H9 (cell line): ENCODE results near the gene WDR17. TPM values are rescaled to one million over a fixed set of nuclear protein-coding genes. Genes with fewer than 3 reads are reported as not detected.

Experiments used
- DNase-seq: peaks from one replicate; pipeline ENCODE4 v3.0.0-alpha.2; 2017
- H2AFZ ChIP-seq: one replicate; pipeline ENCODE4 v1.6.1; 2013; ENCODE audit warnings: mild to moderate bottlenecking, low read length, control low read depth, moderate library complexity
- H2AK5ac ChIP-seq: 2 replicates; pipeline ENCODE4 v1.6.1; 2013; ENCODE audit warnings: low read length, control low read depth, mixed read lengths; ENCODE audit not compliant: insufficient read length
- H2BK120ac ChIP-seq: one replicate; pipeline ENCODE4 v1.6.1; 2013; ENCODE audit warnings: low read depth, mild to moderate bottlenecking, low read length, control low read depth, inconsistent platforms; ENCODE audit not compliant: poor library complexity, severe bottlenecking
- H2BK12ac ChIP-seq: 2 replicates; pipeline ENCODE4 v1.6.1; 2013; ENCODE audit warnings: low read length, control low read depth, mixed read lengths, low read depth; ENCODE audit not compliant: insufficient read length
- H2BK15ac ChIP-seq: 2 replicates; pipeline ENCODE4 v1.6.1; 2013; ENCODE audit warnings: low read depth, low read length, control low read depth
- H2BK20ac ChIP-seq: one replicate; pipeline ENCODE4 v1.6.1; 2013; ENCODE audit warnings: low read depth, mild to moderate bottlenecking, low read length, control low read depth, inconsistent platforms; ENCODE audit not compliant: poor library complexity, severe bottlenecking
- H2BK5ac ChIP-seq: 2 replicates; pipeline ENCODE4 v1.6.1; 2013; ENCODE audit warnings: low read length, control low read depth, mixed read lengths; ENCODE audit not compliant: insufficient read length
- H3K14ac ChIP-seq: 2 replicates; pipeline ENCODE4 v1.6.1; 2013; ENCODE audit warnings: low read length, control low read depth; ENCODE audit not compliant: insufficient read depth
- H3K18ac ChIP-seq: 2 replicates; pipeline ENCODE4 v1.6.1; 2013; ENCODE audit warnings: low read depth, mild to moderate bottlenecking, mixed read lengths, low read length, control low read depth; ENCODE audit not compliant: insufficient read length
- H3K23ac ChIP-seq: 2 replicates; pipeline ENCODE4 v1.6.1; 2013; ENCODE audit warnings: low read length, control low read depth, mixed read lengths, low read depth; ENCODE audit not compliant: insufficient read length
- H3K23me2 ChIP-seq: 2 replicates; pipeline ENCODE4 v1.6.1; 2013; ENCODE audit warnings: low read depth, mild to moderate bottlenecking, mixed read lengths, low read length, control low read depth; ENCODE audit not compliant: insufficient read length, poor library complexity, severe bottlenecking
- H3K27ac ChIP-seq: 2 replicates; pipeline ENCODE4 v1.5.1; 2013; ENCODE audit warnings: low read length, control low read depth, mixed read lengths, low read depth; ENCODE audit not compliant: insufficient read length
- H3K27me3 ChIP-seq: 2 replicates; pipeline ENCODE4 v1.6.1; 2013; ENCODE audit warnings: low read length, control low read depth, inconsistent platforms; ENCODE audit not compliant: insufficient read depth
- H3K4ac ChIP-seq: 2 replicates; pipeline ENCODE4 v1.6.1; 2013; ENCODE audit warnings: low read depth, mild to moderate bottlenecking, control low read depth, inconsistent platforms, low read length, moderate library complexity
- H3K4me1 ChIP-seq: 2 replicates; pipeline ENCODE4 v1.6.1; 2013; ENCODE audit warnings: low read length, control low read depth, inconsistent platforms; ENCODE audit not compliant: insufficient read depth
- H3K4me2 ChIP-seq: 2 replicates; pipeline ENCODE4 v1.6.1; 2013; ENCODE audit warnings: low read length, control low read depth, mixed read lengths; ENCODE audit not compliant: insufficient read length, insufficient read depth
- H3K56ac ChIP-seq: 2 replicates; pipeline ENCODE4 v1.6.1; 2013; ENCODE audit warnings: low read depth, mild to moderate bottlenecking, mixed read lengths, low read length, control low read depth; ENCODE audit not compliant: insufficient read length
- H3K79me1 ChIP-seq: 2 replicates; pipeline ENCODE4 v1.6.1; 2013; ENCODE audit warnings: low read depth, mild to moderate bottlenecking, moderate library complexity, low read length, control low read depth, inconsistent platforms; ENCODE audit not compliant: insufficient read depth, poor library complexity, severe bottlenecking
- H3K79me2 ChIP-seq: 2 replicates; pipeline ENCODE4 v1.6.1; 2013; ENCODE audit warnings: low read length, control low read depth, inconsistent platforms; ENCODE audit not compliant: insufficient read depth
- H3K9ac ChIP-seq: 2 replicates; pipeline ENCODE4 v1.6.1; 2013; ENCODE audit warnings: low read length, control low read depth, mixed read lengths; ENCODE audit not compliant: insufficient read length; ENCODE audit errors: extremely low read depth
- H3K9me3 ChIP-seq: one replicate; pipeline ENCODE4 v1.6.1; 2013; ENCODE audit warnings: low read depth, low read length, inconsistent platforms; ENCODE audit not compliant: control insufficient read depth
- H3T11ph ChIP-seq: one replicate; pipeline ENCODE4 v1.6.1; 2013; ENCODE audit warnings: mild to moderate bottlenecking, low read length, control low read depth, inconsistent platforms
- H4K20me1 ChIP-seq: one replicate; pipeline ENCODE4 v1.6.1; 2013; ENCODE audit not compliant: control insufficient read depth, insufficient read length, insufficient read depth
- H4K5ac ChIP-seq: 2 replicates; pipeline ENCODE4 v1.6.1; 2013; ENCODE audit warnings: low read depth, mild to moderate bottlenecking, mixed read lengths, low read length, control low read depth; ENCODE audit not compliant: insufficient read length
- H4K8ac ChIP-seq: replicated peaks from 2 replicates; pipeline ENCODE4 v1.6.1; 2013; ENCODE audit warnings: low read length, control low read depth, mixed read lengths, low read depth; ENCODE audit not compliant: insufficient read length
- H4K91ac ChIP-seq: 2 replicates; pipeline ENCODE4 v1.6.1; 2013; ENCODE audit warnings: low read depth, mild to moderate bottlenecking, moderate library complexity, mixed read lengths, low read length, control low read depth; ENCODE audit not compliant: insufficient read length
- H3K27ac Mint-ChIP-seq, 3 experiments: 2 replicates in 2 of 3; 3 replicates in 1 of 3; pipeline ENCODE4 v1.8.0; 2020 to 2021; ENCODE audit warnings: mixed read lengths in 3 of 3, mild to moderate bottlenecking in 1 of 3, moderate library complexity in 1 of 3
- H3K27me3 Mint-ChIP-seq: 2 replicates; pipeline ENCODE4 v1.8.0; 2021; ENCODE audit warnings: low read depth, mild to moderate bottlenecking, moderate library complexity, mixed read lengths
- H3K36me3 Mint-ChIP-seq, 3 experiments: 2 replicates in 2 of 3; 3 replicates in 1 of 3; pipeline ENCODE4 v1.8.0; 2020 to 2021; ENCODE audit warnings: low read depth in 3 of 3, mixed read lengths in 3 of 3; ENCODE audit not compliant: insufficient read depth in 1 of 3
- H3K4me1 Mint-ChIP-seq, 2 experiments: 2 replicates each; pipeline ENCODE4 v1.8.0; 2020; ENCODE audit warnings: mixed read lengths in 2 of 2
- H3K4me3 Mint-ChIP-seq, 2 experiments: 2 replicates in 1 of 2; 3 replicates in 1 of 2; pipeline ENCODE4 v1.8.0; 2020 to 2021; ENCODE audit warnings: mild to moderate bottlenecking in 2 of 2, mixed read lengths in 2 of 2, moderate library complexity in 1 of 2
- H3K9me3 Mint-ChIP-seq, 2 experiments: 2 replicates in 1 of 2; 3 replicates in 1 of 2; pipeline ENCODE4 v1.8.0; 2020; ENCODE audit warnings: mild to moderate bottlenecking in 2 of 2, mixed read lengths in 2 of 2, moderate library complexity in 1 of 2
- WGBS: extraction: QIAGEN DNeasy Blood & Tissue Kit; methylation state at CpG from one replicate; pipeline ENCODE4 v1.1.7; 2013; ENCODE audit warnings: missing lambda C conversion rate, low lambda C conversion rate, mixed read lengths; ENCODE audit not compliant: insufficient read length; ENCODE audit errors: extremely low coverage; 5-methylcytosine and 5-hydroxymethylcytosine counted together
- total RNA-seq: library from RNA; stranded (reverse); gene quantifications from 2 replicates; pipeline ENCODE4 v1.2.1, GENCODE V29; 2021
- TF ChIP-seq, protein P1 (sequence below): fragments of 200-600 bp; sonication (generic); conservative IDR thresholded peaks from 3 replicates; pipeline ENCODE4 v1.8.0; 2021; ENCODE audit warnings: antibody characterized with exemption, mild to moderate bottlenecking

Gene WDR17
- total RNA-seq, 1 experiment from 2014 or later, result 2.6 TPM

DNA sequence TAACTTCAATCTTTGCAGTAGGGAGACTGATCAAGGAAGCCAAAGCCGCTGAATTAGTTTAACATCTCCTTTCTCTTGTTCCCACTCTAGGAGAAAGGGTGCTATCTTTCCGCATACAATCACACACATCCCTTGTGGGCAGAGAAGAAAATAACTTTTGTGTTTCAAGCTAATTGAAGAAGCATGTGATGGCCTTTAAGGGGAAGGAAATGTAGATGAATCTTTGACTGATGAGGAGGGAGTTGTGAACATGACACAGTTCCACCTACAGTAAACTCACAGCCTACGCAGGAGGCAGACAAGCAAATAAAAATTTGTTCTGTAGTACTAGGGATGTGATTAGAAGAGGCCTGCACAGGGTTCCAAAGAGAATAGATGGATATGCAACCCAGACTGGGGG lies 144.5 kb downstream of the WDR17 start:
- peaks cover 0 to 7% of the 10 kb centered on the region in 2 experiments; a peak in 3 of 5 replicates for H3K9me3 Mint-ChIP-seq
- no peak overlapping the region for H3K18ac ChIP-seq
- no peaks in the 10 kb centered on the region for H3K79me2 ChIP-seq

More for the DNA sequence above, 144.5 kb downstream of the WDR17 start:
- H3K4me1 Mint-ChIP-seq, result peaks cover 16 to 17% of the 10 kb centered on the region in 2 experiments
- no peak overlapping the region for H3K4ac ChIP-seq
- no peak overlapping the region for H2AK5ac ChIP-seq
- H2BK20ac ChIP-seq, result no peak overlapping the region
- no peak overlapping the region for H3K4me2 ChIP-seq
- no peaks in the 10 kb centered on the region for H3K23me2 ChIP-seq
- no peak overlapping the region for H3K4me3 Mint-ChIP-seq
- no CpG with 5 or more reads among the region's 3 CpGs for WGBS
- H2BK15ac ChIP-seq, result no peak overlapping the region
- no peak for DNase-seq
- H3K27me3 Mint-ChIP-seq, result no peaks in the 10 kb centered on the region
- no peaks in the 10 kb centered on the region for H3K9me3 ChIP-seq
- H3K56ac ChIP-seq, result no peak overlapping the region
- H2BK5ac ChIP-seq, result no peak overlapping the region
- H2AFZ ChIP-seq, result no peak overlapping the region
- H3K27ac Mint-ChIP-seq, result no peak overlapping the region
- no peak overlapping the region for H3T11ph ChIP-seq
- peaks cover 0 to 5% (median 0%) of the 10 kb centered on the region in 3 experiments; a peak in 2 of 7 replicates for H3K36me3 Mint-ChIP-seq
- H4K20me1 ChIP-seq, result no peaks in the 10 kb centered on the region
- no peaks in the 10 kb centered on the region for H3K79me1 ChIP-seq
- no peaks in the 10 kb centered on the region for H3K4me1 ChIP-seq
- H3K14ac ChIP-seq, result no peak overlapping the region
- H2BK12ac ChIP-seq, result no peak overlapping the region
- H4K91ac ChIP-seq, result no peak overlapping the region
- H2BK120ac ChIP-seq, result no peak overlapping the region
- H4K8ac ChIP-seq, result no peak overlapping the region
- H3K23ac ChIP-seq, result no peak overlapping the region
- no peak overlapping the region for H3K27ac ChIP-seq
- H4K5ac ChIP-seq, result no peak overlapping the region
- H3K27me3 ChIP-seq, result no peaks in the 10 kb centered on the region
- TF ChIP-seq, protein P1, sequence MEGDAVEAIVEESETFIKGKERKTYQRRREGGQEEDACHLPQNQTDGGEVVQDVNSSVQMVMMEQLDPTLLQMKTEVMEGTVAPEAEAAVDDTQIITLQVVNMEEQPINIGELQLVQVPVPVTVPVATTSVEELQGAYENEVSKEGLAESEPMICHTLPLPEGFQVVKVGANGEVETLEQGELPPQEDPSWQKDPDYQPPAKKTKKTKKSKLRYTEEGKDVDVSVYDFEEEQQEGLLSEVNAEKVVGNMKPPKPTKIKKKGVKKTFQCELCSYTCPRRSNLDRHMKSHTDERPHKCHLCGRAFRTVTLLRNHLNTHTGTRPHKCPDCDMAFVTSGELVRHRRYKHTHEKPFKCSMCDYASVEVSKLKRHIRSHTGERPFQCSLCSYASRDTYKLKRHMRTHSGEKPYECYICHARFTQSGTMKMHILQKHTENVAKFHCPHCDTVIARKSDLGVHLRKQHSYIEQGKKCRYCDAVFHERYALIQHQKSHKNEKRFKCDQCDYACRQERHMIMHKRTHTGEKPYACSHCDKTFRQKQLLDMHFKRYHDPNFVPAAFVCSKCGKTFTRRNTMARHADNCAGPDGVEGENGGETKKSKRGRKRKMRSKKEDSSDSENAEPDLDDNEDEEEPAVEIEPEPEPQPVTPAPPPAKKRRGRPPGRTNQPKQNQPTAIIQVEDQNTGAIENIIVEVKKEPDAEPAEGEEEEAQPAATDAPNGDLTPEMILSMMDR, result no peak
- no peak overlapping the region for H3K9ac ChIP-seq
